ENCODE data around the gene CRACDL.

The CRACDL gene

GRCh38 chr2:98884658-98885057, 51.4 kb downstream of the CRACDL start:
- Histone ChIP-seq H3K27me3 (ENCODE audit: insufficient read depth, low read length) (no peaks in the 10 kb centered on the region), H3K4me2 (ENCODE audit: low read length) (no peak overlapping the region), H4K91ac (ENCODE audit: low read depth, low read length) (no peak overlapping the region), H3K27ac (ENCODE audit: low read depth, low read length) (no peak overlapping the region), H2BK5ac (ENCODE audit: low read depth, low read length, poor library complexity) (no peak overlapping the region), H3K4ac (ENCODE audit: low read depth, low read length) (no peak overlapping the region), H3K36me3 (ENCODE audit: control insufficient read depth in 1 of 2, insufficient read depth in 2 of 2, low read length in 2 of 2) (no peaks in the 10 kb centered on the region), H2AK5ac (ENCODE audit: low read length) (no peak overlapping the region), H3K79me1 (ENCODE audit: low read length) (no peaks in the 10 kb centered on the region), H3K79me2 (ENCODE audit: control insufficient read depth, insufficient read depth, low read length, poor library complexity) (no peaks in the 10 kb centered on the region), H2BK120ac (ENCODE audit: insufficient read depth, low read length, poor library complexity) (no peak overlapping the region), H4K8ac (ENCODE audit: low read depth, low read length) (no peak overlapping the region), H3K4me1 (ENCODE audit: control insufficient read depth in 1 of 2, insufficient read depth in 2 of 2, low read length in 2 of 2) (no peaks in the 10 kb centered on the region), H3K18ac (ENCODE audit: low read length) (no peak overlapping the region), H3K14ac (ENCODE audit: low read length) (no peak overlapping the region), H3K9ac (ENCODE audit: low read length) (no peak overlapping the region), H4K12ac (ENCODE audit: low read depth, low read length) (no peak overlapping the region), H2BK12ac (ENCODE audit: low read length) (no peak overlapping the region), H3K4me3 (ENCODE audit: low read depth, low read length) (no peak overlapping the region), H3K9me3 (ENCODE audit: insufficient read depth, low read depth, low read length) (no peaks in the 10 kb centered on the region), H3K23ac (ENCODE audit: low read length) (no peak overlapping the region), H2AFZ (ENCODE audit: insufficient read depth, low read length, poor library complexity) (no peak overlapping the region)
- WGBS (ENCODE audit: extremely low coverage, insufficient coverage, insufficient read length): no CpG with 5 or more reads among the region's 2 CpGs
- no peak for DNase-seq

DNA sequence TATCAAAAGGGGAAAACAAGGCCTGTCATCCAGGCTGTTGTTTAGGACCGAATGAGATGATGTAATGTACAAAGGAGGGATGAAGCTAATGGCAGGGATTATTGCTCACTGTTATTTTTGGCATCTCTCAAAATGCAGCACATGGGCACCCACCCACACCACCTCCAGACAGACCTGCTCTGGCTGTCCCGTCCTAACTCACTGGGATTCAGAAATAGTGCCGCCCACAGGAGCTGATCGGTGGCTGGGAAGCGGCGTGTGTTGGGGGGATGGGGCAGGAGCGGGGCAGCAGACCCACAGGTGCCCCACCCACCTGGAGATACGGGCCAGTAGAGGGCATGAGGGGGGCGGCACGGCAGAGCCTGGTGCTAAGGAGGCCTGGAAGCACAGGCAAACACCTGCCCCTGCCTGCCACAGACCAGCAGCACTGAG, 52.2 kb downstream of the CRACDL start:
- Histone ChIP-seq H4K8ac (ENCODE audit: low read depth, low read length) (no peak overlapping the region), H2AFZ (ENCODE audit: insufficient read depth, low read length, poor library complexity) (no peak overlapping the region), H3K79me2 (ENCODE audit: control insufficient read depth, insufficient read depth, low read length, poor library complexity) (no peaks in the 10 kb centered on the region), H3K4me2 (ENCODE audit: low read length) (no peak overlapping the region), H3K9me3 (ENCODE audit: insufficient read depth, low read depth, low read length) (no peaks in the 10 kb centered on the region), H3K27ac (ENCODE audit: low read depth, low read length) (no peak overlapping the region), H3K36me3 (ENCODE audit: control insufficient read depth in 1 of 2, insufficient read depth in 2 of 2, low read length in 2 of 2) (no peaks in the 10 kb centered on the region), H3K4me1 (ENCODE audit: control insufficient read depth in 1 of 2, insufficient read depth in 2 of 2, low read length in 2 of 2) (no peaks in the 10 kb centered on the region), H3K79me1 (ENCODE audit: low read length) (no peaks in the 10 kb centered on the region), H3K18ac (ENCODE audit: low read length) (no peak overlapping the region), H2BK12ac (ENCODE audit: low read length) (no peak overlapping the region), H2BK120ac (ENCODE audit: insufficient read depth, low read length, poor library complexity) (no peak overlapping the region), H3K4ac (ENCODE audit: low read depth, low read length) (no peak overlapping the region), H3K9ac (ENCODE audit: low read length) (no peak overlapping the region), H4K91ac (ENCODE audit: low read depth, low read length) (no peak overlapping the region), H3K27me3 (ENCODE audit: insufficient read depth, low read length) (no peaks in the 10 kb centered on the region), H3K4me3 (ENCODE audit: low read depth, low read length) (no peak overlapping the region), H3K14ac (ENCODE audit: low read length) (no peak overlapping the region), H3K23ac (ENCODE audit: low read length) (no peak overlapping the region), H2AK5ac (ENCODE audit: low read length) (no peak overlapping the region), H4K12ac (ENCODE audit: low read depth, low read length) (no peak overlapping the region), H2BK5ac (ENCODE audit: low read depth, low read length, poor library complexity) (no peak overlapping the region)
- DNase-seq: no peak
- WGBS (ENCODE audit: extremely low coverage, insufficient coverage, insufficient read length): no CpG with 5 or more reads among the region's 10 CpGs

- Histone ChIP-seq H2AFZ (ENCODE audit: insufficient read depth, low read length, poor library complexity) (no peak overlapping the region), H3K36me3 (ENCODE audit: control insufficient read depth in 1 of 2, insufficient read depth in 2 of 2, low read length in 2 of 2) (no peaks in the 10 kb centered on the region), H2BK5ac (ENCODE audit: low read depth, low read length, poor library complexity) (no peak overlapping the region), H3K4ac (ENCODE audit: low read depth, low read length) (no peak overlapping the region), H4K91ac (ENCODE audit: low read depth, low read length) (no peak overlapping the region), H3K27ac (ENCODE audit: low read depth, low read length) (no peak overlapping the region), H3K4me3 (ENCODE audit: low read depth, low read length) (no peak overlapping the region), H3K18ac (ENCODE audit: low read length) (no peak overlapping the region), H4K8ac (ENCODE audit: low read depth, low read length) (no peak overlapping the region), H3K9me3 (ENCODE audit: insufficient read depth, low read depth, low read length) (no peaks in the 10 kb centered on the region), H3K14ac (ENCODE audit: low read length) (no peak overlapping the region), H3K27me3 (ENCODE audit: insufficient read depth, low read length) (no peaks in the 10 kb centered on the region), H2AK5ac (ENCODE audit: low read length) (no peak overlapping the region), H3K9ac (ENCODE audit: low read length) (no peak overlapping the region), H4K12ac (ENCODE audit: low read depth, low read length) (no peak overlapping the region), H3K4me1 (ENCODE audit: control insufficient read depth in 1 of 2, insufficient read depth in 2 of 2, low read length in 2 of 2) (no peaks in the 10 kb centered on the region), H3K79me1 (ENCODE audit: low read length) (no peaks in the 10 kb centered on the region), H3K23ac (ENCODE audit: low read length) (no peak overlapping the region), H3K79me2 (ENCODE audit: control insufficient read depth, insufficient read depth, low read length, poor library complexity) (no peaks in the 10 kb centered on the region), H3K4me2 (ENCODE audit: low read length) (no peak overlapping the region), H2BK12ac (ENCODE audit: low read length) (no peak overlapping the region), H2BK120ac (ENCODE audit: insufficient read depth, low read length, poor library complexity) (no peak overlapping the region)
- no CpG with 5 or more reads among the region's 11 CpGs for WGBS (ENCODE audit: extremely low coverage, insufficient coverage, insufficient read length)
- DNase-seq: no peak
Measured at GRCh38 chr2:98882971-98883779, 52.9 kb downstream of the CRACDL start.

DNA sequence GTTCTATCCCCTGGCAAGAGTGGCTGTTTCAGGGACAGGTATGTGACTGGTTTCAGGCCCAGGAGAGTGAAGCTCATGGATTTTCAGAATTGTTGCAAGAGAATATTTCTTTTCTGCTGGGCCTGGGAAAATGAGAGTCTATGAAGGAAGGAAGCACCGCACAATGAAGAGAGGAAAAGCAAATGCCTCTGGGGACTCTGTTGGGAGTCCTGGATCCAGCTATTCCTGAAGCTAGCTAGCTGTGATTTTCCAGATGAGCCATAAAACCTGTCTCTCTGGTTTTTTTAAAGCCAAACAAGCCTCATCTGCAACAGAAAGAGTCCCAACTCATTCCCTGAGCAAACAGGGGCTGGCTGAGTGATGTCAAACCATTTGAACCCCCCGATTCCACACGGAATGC, 53.7 kb downstream of the CRACDL start:
- Histone ChIP-seq H3K23ac (ENCODE audit: low read length) (no peak overlapping the region), H3K9me3 (ENCODE audit: insufficient read depth, low read depth, low read length) (no peaks in the 10 kb centered on the region), H2BK12ac (ENCODE audit: low read length) (no peak overlapping the region), H3K4me1 (ENCODE audit: control insufficient read depth in 1 of 2, insufficient read depth in 2 of 2, low read length in 2 of 2) (no peaks in the 10 kb centered on the region), H4K12ac (ENCODE audit: low read depth, low read length) (no peak overlapping the region), H3K27ac (ENCODE audit: low read depth, low read length) (no peak overlapping the region), H3K79me2 (ENCODE audit: control insufficient read depth, insufficient read depth, low read length, poor library complexity) (no peaks in the 10 kb centered on the region), H2AFZ (ENCODE audit: insufficient read depth, low read length, poor library complexity) (no peak overlapping the region), H3K9ac (ENCODE audit: low read length) (no peak overlapping the region), H3K4ac (ENCODE audit: low read depth, low read length) (no peak overlapping the region), H3K27me3 (ENCODE audit: insufficient read depth, low read length) (no peaks in the 10 kb centered on the region), H4K91ac (ENCODE audit: low read depth, low read length) (no peak overlapping the region), H2BK120ac (ENCODE audit: insufficient read depth, low read length, poor library complexity) (no peak overlapping the region), H3K79me1 (ENCODE audit: low read length) (no peaks in the 10 kb centered on the region), H2BK5ac (ENCODE audit: low read depth, low read length, poor library complexity) (no peak overlapping the region), H3K4me2 (ENCODE audit: low read length) (no peak overlapping the region), H3K4me3 (ENCODE audit: low read depth, low read length) (no peak overlapping the region), H3K14ac (ENCODE audit: low read length) (no peak overlapping the region), H3K18ac (ENCODE audit: low read length) (no peak overlapping the region), H4K8ac (ENCODE audit: low read depth, low read length) (no peak overlapping the region), H3K36me3 (ENCODE audit: control insufficient read depth in 1 of 2, insufficient read depth in 2 of 2, low read length in 2 of 2) (no peaks in the 10 kb centered on the region), H2AK5ac (ENCODE audit: low read length) (no peak overlapping the region)
- no CpG with 5 or more reads among the region's 3 CpGs for WGBS (ENCODE audit: extremely low coverage, insufficient coverage, insufficient read length)
- DNase-seq: peak in 1 of 2 donors; percentile 68
